GM21367 (cell line): ENCODE results near the gene CAB39L.

Experiments
- ATAC-seq: cut with Tn5 transposase; IDR thresholded peaks from one replicate; pipeline ENCODE4 v1.9.1; 2021; ENCODE audit not compliant: unreplicated experiment

CAB39L gene

DNA sequence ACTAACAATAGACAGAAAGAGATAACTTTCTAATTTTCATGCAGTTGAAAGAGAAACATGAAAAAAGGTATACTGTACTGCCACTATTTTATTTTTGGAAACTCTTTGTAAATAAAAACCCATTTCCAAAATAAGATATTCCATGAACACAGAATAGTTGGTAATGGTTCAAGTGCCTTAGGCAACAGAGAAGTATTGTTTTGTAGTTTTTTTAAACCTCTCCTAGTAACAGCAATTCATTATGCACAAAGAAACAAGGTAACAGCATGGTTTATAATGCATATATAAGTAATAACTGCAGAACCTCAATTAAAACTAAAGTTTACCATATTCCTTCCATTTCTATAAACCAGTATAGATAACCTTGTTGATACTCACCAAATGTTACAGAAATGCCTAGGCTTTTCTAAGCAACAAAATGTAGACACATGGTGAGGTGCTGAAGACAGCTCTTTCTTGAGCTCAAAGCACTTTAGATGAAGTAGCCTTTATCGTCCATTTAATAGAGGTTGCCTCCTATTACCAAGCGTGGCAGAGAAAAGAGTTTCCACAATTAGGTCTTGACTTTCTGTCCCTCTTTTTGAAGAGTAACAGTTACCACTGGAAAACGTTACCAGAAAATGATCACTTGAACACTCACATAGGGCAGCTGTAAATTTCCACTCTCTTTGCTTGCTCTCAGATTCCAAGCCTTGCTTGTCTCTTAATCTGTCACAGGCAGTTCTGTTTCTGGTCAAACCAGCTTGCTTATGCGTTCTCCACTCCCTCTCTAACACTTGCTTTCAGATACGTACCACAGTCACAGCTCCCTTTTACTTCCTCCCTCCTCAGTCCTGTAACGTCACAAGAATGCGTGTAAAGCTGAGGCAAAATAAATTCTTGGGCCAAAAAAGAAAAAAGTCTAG lies 42.9 kb downstream of the CAB39L start:
- peak; percentile 77 for ATAC-seq

DNA sequence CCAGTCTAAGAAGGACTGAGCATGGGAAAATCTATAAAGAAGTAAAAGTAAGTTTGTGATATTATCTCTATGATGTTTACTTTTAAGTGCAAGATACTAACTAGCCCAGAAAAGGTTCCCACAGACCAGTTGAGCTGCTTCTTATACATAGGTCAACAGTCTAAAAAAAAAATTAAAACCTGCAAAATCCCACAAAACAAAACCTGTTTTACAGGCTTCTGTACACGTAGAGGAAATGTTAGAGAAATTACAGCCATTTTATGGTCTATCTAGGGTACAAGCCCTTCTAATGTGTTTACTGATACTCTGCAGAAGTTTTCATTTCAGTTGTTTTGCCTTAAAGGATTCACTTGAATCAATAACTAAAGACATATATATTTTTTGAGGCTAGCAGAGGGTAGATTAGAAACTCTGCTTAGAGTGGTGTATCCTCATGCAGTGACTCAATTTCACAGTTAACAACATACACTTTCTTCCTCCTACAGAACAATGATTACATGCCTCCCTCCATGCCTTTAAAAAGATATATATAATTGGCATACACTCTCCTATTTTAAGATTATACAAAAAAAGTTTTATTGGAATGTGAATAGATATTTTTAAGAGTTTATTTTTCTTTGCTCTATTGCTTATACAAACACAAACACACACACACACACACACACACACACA lies 43.9 kb downstream of the CAB39L start:
- ATAC-seq = no peak

DNA sequence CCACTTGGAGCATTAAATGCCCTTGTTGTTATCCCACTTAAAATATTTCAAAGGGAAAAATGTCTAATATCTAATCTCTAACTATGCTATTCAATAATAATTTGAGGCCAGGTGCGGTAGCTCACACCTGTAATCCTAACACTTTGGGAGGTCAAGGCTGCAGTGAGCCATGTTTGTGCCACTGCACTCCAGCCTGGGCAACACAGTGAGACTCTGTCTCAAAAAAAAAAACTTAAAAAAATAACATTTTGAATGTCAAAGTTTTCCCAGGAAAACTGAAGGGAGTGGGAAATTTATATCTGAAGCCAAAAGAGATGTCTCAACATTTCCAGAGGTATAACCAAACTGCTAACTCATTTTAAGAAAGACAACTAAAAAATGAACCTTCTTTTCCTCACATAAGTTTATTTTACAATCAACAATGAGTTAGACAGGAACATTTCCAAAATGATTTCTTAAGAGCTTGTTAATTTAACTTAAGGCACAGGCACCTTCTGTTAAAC lies 47.9 kb downstream of the CAB39L start:
- no peak for ATAC-seq

DNA sequence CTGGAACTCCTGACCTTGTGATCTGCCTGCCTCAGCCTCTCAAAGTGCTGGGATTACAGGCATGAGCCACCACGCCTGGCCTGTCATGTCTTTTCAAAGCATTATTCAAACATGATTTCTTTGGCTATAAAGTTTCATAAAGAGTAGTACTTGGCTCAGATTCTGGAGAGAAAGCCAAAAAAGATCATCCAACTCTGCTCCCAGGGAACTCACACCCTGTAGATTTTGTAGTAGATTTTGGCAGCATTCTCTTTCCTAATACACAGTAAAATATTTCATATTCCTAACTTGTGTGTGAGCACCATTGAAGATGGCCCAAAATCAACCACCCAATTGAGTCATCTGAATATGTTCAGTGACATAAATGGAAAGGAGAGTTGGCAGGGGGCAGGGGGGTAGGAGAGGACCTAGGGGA lies 48.4 kb downstream of the CAB39L start:
- ATAC-seq = no peak

DNA sequence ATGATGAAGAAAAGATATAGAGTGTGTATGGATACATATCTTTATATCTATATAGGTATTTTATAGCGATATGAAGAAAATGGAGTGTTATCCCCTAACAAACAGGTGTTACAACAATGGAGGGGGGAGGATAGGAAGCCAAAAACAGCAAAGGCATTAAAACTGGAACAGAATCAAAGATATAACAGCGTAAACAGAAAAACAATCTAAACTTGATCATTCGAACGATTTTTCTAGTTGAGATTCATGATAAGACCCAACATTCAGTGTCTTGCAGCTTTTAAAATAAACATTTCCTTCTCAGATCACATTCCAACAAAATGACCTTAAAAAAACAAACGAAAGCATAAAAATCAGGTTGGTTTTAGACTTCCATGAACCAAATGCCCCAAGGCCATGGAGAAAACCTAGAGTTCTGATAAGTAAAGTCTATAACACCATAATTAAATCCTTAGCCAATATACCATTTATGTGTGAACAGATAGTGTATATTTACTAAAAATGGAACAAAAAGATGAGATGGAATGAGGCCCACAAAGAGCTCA lies 55.7 kb downstream of the CAB39L start:
- ATAC-seq = no peak

DNA sequence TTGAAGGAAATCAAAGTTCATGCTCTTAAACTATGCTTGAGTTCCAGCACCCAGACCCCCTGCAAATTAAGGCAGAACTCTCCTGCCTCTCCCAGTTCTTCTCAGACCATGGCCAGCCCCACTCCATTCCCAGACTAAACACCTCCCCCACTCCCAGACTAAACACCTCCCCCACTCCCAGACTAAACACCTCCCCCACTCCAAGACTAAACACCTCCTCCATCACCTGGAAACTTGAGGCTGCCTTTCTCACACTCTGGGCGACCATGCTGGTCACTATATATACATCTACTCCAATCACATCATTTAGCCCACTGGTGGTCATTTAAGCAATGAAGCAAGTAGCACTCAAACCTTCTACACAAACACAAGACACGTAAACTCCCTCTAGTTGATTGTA lies 57.2 kb downstream of the CAB39L start:
- ATAC-seq = no peak

DNA sequence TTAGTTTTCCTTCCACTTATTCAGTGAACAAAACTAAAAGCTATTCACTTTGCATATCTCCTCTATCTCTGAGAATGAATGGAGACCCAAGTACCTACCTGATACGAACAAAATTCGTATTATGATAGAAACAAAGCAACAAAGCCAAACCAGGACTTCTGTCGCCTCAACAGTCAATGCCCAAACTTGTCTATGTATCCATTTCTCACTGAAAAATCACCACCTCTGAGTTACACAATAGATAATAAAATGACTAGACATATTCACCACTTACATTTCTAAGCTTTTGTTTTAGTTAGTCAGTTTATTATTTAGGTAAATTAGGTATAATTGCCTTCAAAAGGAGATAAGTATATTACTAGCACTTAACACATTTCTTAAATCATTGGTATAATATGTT lies 67.7 kb downstream of the CAB39L start:
- ATAC-seq = no peak

DNA sequence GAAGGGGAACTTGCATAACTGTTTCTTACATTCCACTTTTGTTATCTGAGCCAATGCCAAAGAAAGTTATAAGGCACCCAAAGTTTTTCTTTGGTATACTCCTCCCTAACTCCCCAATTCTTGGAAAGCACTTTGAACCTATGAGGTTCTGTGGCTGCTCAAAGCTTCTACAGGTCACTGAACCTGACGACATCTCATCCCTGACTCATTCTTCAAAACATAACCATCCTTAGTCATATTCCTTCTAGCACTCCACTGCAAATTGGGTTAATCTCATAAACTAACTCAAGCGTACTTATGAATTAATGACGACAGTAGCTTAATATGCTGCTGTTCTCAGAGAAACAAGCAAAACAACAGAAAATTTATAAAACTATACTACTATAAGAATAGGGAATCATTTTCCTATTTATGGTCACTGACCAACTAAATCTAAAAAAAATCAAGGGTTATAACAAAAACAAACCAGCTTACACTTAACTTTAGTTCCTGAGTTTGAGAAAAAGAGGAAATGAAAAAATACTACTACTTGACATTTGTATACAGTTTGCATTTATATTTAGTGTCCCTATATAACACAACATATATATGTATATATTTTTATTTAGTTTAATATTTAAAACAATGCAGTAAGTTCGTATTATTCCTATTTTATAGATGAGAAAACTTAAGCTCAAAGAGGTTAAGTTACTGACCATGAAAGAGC lies 69.1 kb downstream of the CAB39L start:
- ATAC-seq = no peak

DNA sequence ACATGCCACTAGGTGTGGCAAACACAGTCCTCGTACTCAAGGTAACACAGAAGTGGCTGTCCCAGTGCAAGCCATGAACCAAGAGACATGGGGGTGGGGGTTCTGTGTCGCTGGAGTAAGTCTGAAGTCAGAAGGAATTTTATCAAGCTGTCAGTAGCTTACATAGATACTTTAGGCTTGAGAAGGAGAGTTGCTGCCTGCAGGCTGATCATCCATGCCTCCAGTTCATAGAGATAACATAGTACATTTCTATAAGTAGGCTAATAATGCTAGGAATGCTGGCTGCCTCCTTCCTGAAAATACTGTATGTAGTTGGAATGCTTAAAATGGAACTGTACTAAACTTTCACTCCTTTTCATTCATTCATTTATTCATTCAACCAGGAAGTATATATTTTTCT lies 70.1 kb downstream of the CAB39L start:
- no peak for ATAC-seq

DNA sequence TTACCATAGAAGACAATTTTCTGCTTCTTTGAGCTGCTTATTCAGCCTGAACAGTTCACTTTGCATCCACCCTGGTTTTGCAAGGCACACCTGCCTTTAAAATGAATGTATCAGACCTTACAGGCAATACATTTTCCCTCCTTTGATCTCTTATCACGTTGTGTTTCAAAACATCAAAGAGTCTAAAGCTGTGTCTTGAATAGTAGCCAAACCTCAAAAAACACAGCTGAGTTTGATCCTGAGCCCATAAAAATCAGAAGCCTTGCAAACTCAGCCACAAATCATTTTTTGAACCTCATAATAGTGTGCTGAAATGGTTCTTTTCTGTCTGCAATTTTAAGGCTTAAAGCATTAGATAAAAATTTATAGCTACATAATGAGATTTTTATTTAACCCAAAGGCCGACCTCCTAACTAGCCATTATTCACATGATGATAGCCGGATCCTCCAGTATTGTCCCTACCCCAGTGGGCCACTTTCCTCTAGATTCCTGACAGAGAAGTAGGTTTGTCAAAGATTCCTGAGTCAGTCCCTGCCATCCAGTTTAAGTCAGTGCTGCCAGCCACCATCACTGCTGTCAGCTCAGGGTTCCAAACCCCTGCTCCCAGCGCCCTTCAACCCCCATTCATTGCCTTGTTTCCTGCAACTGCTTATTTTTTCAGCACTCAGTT lies 71.8 kb downstream of the CAB39L start:
- no peak for ATAC-seq

DNA sequence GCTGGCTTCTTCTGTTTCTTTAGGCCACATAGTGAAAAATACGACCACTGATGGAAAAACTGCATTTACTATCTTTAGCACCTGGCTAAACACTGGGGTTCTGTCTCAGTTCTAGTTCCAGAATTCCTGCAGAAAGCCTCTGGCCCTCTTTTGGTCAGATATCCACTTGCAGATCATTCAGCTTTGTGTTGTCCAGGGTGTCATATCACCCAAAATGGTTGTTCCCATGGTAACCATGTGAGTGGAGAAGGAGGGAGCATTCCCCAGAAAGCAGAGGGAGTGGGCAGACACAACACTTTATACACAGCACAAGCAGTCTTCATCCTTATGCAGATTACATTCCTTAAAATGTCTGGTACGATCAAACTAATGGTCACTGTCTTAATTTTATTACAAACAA lies 73.5 kb downstream of the CAB39L start:
- no peak for ATAC-seq

DNA sequence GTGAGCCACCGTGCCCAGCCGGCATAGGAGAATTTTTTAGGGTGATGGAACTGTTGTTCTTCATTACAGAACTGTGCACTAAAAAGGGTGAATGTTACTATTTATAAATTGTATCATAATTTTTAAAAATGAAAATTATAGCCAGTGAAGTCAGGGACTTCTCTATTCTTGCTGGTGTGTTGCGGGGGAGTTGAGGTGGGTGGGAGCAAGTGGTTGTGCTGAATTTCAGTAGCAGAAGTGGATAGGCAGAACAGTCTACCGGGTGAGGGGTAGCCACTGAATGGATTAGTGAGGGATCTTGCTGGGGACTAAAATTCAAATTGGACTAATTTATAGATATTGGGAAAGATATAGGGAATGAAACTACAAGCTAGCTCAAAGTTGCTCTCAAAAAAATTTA lies 74.0 kb downstream of the CAB39L start:
- no peak for ATAC-seq

DNA sequence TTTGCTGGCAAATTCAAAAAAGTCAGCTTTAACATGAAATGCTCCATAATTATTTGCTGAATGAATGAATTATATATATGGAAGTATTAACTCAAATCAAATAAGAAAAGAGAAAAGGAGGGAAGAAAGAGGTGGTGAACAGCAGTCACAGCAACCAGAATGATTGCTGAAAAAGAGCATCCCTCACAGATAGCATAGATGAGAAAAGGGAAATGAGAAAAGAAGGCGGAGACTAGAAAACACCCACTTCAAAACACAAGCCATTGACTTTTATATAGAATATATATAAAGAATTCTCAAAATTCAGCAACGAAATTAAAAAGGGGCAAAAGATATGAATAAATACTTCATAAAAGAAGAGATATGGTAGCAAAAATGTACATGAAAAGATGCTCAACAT lies 75.2 kb downstream of the CAB39L start:
- ATAC-seq = no peak

DNA sequence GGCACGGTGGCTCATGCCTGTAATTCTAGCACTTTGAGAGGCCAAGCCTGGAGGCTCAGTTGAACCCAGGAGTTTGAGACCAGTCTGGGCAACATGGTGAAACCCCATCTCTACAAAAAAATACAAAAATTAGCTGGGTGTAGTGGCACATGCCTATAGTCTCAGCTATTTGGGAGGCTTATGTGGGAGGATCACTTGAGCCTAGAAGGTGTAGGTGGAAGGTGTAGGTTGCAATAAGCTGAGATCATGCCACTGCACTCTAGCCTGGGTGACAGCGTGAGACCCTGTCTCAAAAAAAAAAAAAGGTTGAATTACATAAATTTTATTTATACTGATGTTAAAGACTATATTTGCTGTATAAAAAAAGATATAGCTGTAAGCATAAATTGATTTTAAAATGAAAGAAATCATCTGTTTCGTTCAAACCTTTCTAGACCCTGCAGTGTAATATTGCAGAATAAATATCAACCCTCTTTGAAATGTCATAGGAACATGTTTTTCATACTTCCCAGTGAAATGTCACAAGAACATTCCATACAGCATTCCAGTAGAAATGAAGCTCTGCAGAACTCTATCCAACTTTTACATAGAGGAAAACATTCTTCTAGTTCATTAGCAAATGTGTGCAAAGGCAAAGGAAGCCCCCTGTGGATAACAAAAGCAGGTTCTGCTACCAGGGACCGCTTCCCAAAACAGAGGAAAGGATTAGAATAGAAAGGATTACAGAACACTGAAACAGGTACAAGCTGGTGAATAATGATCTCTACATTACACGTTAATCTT lies 76.0 kb downstream of the CAB39L start:
- no peak for ATAC-seq

DNA sequence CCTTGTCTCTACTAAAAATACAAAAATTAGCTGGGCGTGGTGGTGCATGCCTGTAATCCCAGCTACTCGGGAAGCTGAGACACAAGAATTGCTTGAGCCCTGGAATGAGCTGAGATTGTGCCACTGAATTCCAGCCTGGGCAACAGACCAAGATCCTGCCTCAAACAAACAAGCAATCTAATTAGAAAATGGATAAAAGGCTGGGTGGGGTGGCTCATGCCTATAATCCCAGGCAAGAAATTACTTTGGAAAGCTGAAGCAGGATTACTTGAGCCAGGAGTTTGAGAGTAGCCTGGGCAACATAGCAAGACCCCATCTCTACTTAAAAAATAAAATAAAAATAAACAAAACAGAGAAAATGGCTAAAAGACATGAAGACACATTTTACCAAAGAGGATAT lies 77.0 kb downstream of the CAB39L start:
- no peak for ATAC-seq

DNA sequence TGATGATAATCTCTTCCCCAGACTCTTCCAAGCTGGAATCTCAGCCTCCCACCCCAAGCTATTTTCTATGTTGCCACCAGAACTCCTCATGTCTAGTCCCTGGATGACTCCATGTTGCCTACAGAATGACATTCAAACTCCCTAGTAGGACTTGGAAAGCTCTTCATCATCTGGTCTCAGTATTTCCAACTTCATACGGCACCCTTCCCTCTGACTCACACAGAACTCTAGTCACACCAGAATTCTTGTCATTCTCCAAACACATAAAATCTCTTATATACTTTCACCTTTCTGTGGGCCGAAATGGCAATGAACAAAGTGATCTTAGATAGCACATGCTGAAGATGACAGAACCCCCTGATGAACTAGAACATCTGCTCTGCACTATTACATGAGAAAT lies 86.2 kb downstream of the CAB39L start:
- ATAC-seq = no peak

DNA sequence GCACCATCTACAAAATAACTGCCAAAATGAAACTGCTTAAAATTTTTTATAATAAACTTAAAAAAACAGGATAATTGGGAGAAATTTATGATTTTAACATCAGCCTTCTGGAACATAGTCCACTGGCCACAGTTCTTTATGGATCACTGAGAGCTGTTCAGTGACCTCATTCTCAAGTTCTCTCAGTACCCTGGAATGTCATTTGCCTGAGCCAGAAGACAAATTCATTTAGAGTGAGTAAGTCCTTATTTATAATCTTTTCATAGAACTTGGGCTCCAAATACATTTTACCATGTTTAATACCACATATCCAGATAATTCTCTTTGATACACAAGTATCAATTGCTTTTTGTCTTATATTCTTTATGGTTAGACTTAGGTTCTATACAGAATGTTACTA lies 87.6 kb downstream of the CAB39L start:
- no peak for ATAC-seq

DNA sequence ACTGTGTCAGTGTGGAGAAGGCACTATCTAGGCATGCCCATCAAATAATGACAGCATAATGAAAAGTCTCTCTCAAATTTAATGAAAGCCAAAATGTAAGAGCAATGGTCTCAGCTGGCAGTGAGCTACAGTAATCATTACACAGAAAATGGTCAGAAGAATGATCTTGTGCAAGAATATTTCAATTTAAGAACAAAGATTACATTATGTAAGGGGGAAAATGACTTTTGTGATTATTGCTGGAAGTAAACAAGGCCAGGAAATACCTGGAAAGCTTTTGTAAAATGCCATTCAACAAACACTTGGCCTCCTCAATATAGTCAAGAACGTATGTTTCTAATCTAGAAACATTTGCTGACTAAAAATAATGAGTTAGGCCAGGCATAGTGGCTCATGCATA lies 89.1 kb downstream of the CAB39L start:
- ATAC-seq = no peak

DNA sequence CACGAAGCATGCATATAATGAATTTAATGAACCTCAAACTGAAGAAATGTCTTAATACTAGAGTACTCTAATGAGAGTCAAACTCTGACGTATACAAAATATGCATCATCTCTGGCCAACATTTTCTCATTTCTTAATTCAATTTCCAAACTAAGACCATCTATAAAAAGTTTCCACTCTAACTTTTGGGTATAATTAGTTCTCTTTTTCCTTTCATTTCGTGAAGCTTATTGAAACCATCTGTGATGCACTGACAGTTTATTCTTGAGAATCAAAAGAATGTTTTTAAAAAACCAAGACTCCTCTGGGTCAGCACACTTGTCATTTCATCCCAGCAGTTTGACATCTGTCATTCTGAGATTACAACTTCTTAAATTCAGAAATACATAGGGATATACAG lies 90.0 kb downstream of the CAB39L start:
- ATAC-seq = no peak

DNA sequence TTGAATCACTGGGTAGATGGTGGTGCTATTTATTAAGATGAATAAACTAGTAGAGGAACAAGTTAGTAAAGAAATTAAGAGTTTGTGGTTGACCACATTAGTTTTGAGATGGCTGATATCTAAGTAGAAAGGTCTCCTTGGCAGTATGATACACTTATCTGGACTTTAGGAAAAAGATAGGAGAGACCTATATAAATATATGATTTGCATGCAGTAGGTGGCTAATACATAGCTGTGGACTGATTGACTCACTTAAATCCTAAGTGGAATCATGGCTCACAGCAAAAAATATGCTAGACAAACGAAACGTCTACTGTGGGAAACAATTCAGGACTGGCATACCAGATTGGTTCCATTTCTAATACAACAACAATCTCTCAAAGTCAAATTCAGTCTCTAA lies 92.0 kb downstream of the CAB39L start:
- no peak for ATAC-seq
